Endothelial cell of umbilical vein (primary cell): ENCODE data around the gene SGK2.

Experiments used
- CTCF ChIP-seq, 2 donors: IDR thresholded peaks; 1 replicate in 1 of 2; 2 replicates in 1 of 2; pipeline ENCODE4 v1.5.1; 2011; ENCODE audit warnings: low read length in 2 of 2, mild to moderate bottlenecking in 2 of 2, moderate library complexity in 2 of 2, control low read depth in 1 of 2, inconsistent platforms in 1 of 2, low read depth in 1 of 2; ENCODE audit not compliant: insufficient read depth in 1 of 2; ENCODE audit errors: extremely low read depth in 1 of 2
- EZH2 ChIP-seq: IDR thresholded peaks from 2 replicates; pipeline ENCODE4 v1.6.1; 2012; ENCODE audit warnings: borderline replicate concordance, low read depth, mild to moderate bottlenecking, moderate library complexity, low read length, inconsistent platforms; ENCODE audit not compliant: severe bottlenecking
- FOS ChIP-seq: IDR thresholded peaks from 2 replicates; pipeline ENCODE4 v1.6.1; 2011; ENCODE audit warnings: mild to moderate bottlenecking, low read length, moderate library complexity, borderline replicate concordance; ENCODE audit not compliant: insufficient read depth
- GATA2 ChIP-seq: IDR thresholded peaks from 2 replicates; pipeline ENCODE4 v1.7.0; 2011; ENCODE audit warnings: low read depth, mild to moderate bottlenecking, moderate library complexity, mixed read lengths, low read length; ENCODE audit not compliant: insufficient read length, insufficient read depth
- JUN ChIP-seq: IDR thresholded peaks from 2 replicates; pipeline ENCODE4 v1.6.1; 2011; ENCODE audit warnings: borderline replicate concordance, low read depth; ENCODE audit not compliant: insufficient read length, insufficient read depth
- MAX ChIP-seq: IDR thresholded peaks from 2 replicates; pipeline ENCODE4 v1.6.1; 2011; ENCODE audit not compliant: insufficient read depth, insufficient read length
- MYC ChIP-seq: IDR thresholded peaks from one replicate; pipeline ENCODE4 v1.6.1; 2011; ENCODE audit warnings: mild to moderate bottlenecking, low read depth, low read length
- POLR2A ChIP-seq: IDR thresholded peaks from 2 replicates; pipeline ENCODE4 v1.6.1; 2012; ENCODE audit warnings: low read depth, mild to moderate bottlenecking, control low read depth, low read length
- POLR2AphosphoS5 ChIP-seq: IDR thresholded peaks from 2 replicates; pipeline ENCODE4 v1.6.1; 2012; ENCODE audit warnings: low read depth, mild to moderate bottlenecking, control low read depth, low read length, moderate library complexity; ENCODE audit not compliant: insufficient read depth

- TF ChIP-seq POLR2A (no peak), FOS (no peak), CTCF (IDR thresholded peaks at IDR 0.05; ENCODE audit: extremely low read depth in 1 of 2, insufficient read depth in 1 of 2, low read depth in 1 of 2, low read length in 2 of 2) (no peak), MAX (no peak), MYC (no peak), EZH2 (no peak), POLR2AphosphoS5 (no peak), JUN (no peak), GATA2 (no peak)
These were observed 31.2 kb downstream of the SGK2 start for GRCh38 chr20:43590036-43590391.
